DMS 273 (cell line): ENCODE results near the gene ESRRG.

Source experiments
- DNase-seq: peaks from one replicate; lab custom pipeline; 2025; ENCODE audit not compliant: unreplicated experiment; lab: John Stamatoyannopoulos, UW

The ESRRG gene

GRCh38 chr1:216523043-216523442 is 200.2 kb downstream of the ESRRG start:
- no peak for DNase-seq

GRCh38 chr1:216521477-216521876 is 201.8 kb downstream of the ESRRG start:
- no peak for DNase-seq

GRCh38 chr1:216518844-216519627 is 204.2 kb downstream of the ESRRG start:
- no peak for DNase-seq

GRCh38 chr1:216502528-216503162 is 220.6 kb downstream of the ESRRG start:
- no peak for DNase-seq

- peak; percentile 12 for DNase-seq
These were observed 222.8 kb downstream of the ESRRG start for GRCh38 chr1:216500273-216500967.

- DNase-seq = no peak
These were observed 223.5 kb downstream of the ESRRG start for GRCh38 chr1:216499581-216500272.

GRCh38 chr1:216498277-216498676 is 225.0 kb downstream of the ESRRG start:
- DNase-seq = no peak

GRCh38 chr1:216485042-216485441 is 238.2 kb downstream of the ESRRG start:
- DNase-seq = no peak

- no peak for DNase-seq
These were observed 239.4 kb downstream of the ESRRG start for GRCh38 chr1:216483672-216484401.

- no peak for DNase-seq
These were observed 240.6 kb downstream of the ESRRG start for GRCh38 chr1:216482620-216483019.

- no peak for DNase-seq
These were observed 245.0 kb downstream of the ESRRG start for GRCh38 chr1:216478238-216478637.

GRCh38 chr1:216476341-216476740 is 246.9 kb downstream of the ESRRG start:
- peak; percentile 33 for DNase-seq

- no peak for DNase-seq
These were observed 247.5 kb downstream of the ESRRG start for GRCh38 chr1:216475659-216476276.

GRCh38 chr1:216466162-216466801 is 256.9 kb downstream of the ESRRG start:
- DNase-seq = no peak

GRCh38 chr1:216464489-216464888 is 258.7 kb downstream of the ESRRG start:
- DNase-seq = no peak

GRCh38 chr1:216462066-216462775 is 261.0 kb downstream of the ESRRG start:
- DNase-seq = no peak

- no peak for DNase-seq
These were observed 261.8 kb downstream of the ESRRG start for GRCh38 chr1:216461466-216461865.

GRCh38 chr1:216459651-216460207 is 263.5 kb downstream of the ESRRG start:
- DNase-seq = no peak

- DNase-seq = no peak
These were observed 264.4 kb downstream of the ESRRG start for GRCh38 chr1:216458812-216459211.
